Measurements from ENCODE around the gene SLC2A4. TPM values are rescaled to one million over a fixed set of nuclear protein-coding genes. Genes with fewer than 3 reads are reported as not detected.

Gene SLC2A4
- polyA plus RNA-seq (2012; ENCODE audit: insufficient read depth, insufficient read length, low read depth): not detected

DNA sequence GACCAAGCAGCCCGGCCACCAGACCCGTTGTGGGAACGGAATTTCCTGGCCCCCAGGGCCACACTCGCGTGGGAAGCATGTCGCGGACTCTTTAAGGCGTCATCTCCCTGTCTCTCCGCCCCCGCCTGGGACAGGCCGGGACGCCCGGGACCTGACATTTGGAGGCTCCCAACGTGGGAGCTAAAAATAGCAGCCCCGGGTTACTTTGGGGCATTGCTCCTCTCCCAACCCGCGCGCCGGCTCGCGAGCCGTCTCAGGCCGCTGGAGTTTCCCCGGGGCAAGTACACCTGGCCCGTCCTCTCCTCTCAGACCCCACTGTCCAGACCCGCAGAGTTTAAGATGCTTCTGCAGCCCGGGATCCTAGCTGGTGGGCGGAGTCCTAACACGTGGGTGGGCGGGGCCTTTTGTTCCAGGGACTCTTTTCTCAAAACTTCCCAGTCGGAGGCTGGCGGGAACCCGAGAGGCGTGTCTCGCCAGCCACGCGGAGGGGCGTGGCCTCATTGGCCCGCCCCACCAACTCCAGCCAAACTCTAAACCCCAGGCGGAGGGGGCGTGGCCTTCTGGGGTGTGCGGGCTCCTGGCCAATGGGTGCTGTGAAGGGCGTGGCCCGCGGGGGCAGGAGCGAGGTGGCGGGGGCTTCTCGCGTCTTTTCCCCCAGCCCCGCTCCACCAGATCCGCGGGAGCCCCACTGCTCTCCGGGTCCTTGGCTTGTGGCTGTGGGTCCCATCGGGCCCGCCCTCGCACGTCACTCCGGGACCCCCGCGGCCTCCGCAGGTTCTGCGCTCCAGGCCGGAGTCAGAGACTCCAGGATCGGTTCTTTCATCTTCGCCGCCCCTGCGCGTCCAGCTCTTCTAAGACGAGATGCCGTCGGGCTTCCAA, at the start of gene SLC2A4:
Gene SLC2A4, plus strand, starts transcription at position 645 of the 879 bp plus-strand sequence. Its CDS starts 217 bp downstream, at position 862.
- TF ChIP-seq, protein P1, sequence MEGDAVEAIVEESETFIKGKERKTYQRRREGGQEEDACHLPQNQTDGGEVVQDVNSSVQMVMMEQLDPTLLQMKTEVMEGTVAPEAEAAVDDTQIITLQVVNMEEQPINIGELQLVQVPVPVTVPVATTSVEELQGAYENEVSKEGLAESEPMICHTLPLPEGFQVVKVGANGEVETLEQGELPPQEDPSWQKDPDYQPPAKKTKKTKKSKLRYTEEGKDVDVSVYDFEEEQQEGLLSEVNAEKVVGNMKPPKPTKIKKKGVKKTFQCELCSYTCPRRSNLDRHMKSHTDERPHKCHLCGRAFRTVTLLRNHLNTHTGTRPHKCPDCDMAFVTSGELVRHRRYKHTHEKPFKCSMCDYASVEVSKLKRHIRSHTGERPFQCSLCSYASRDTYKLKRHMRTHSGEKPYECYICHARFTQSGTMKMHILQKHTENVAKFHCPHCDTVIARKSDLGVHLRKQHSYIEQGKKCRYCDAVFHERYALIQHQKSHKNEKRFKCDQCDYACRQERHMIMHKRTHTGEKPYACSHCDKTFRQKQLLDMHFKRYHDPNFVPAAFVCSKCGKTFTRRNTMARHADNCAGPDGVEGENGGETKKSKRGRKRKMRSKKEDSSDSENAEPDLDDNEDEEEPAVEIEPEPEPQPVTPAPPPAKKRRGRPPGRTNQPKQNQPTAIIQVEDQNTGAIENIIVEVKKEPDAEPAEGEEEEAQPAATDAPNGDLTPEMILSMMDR (IDR thresholded peaks at IDR 0.05; ENCODE audit: low read depth, low read length): no peak
- Histone ChIP-seq H3K36me3 (no peaks in the 10 kb centered on the region), H3K4me1 (no peaks in the 10 kb centered on the region), H3K9me3 (no peaks in the 10 kb centered on the region), H3K27me3 (no peaks in the 10 kb centered on the region), H3K4me3 (ENCODE audit: low read depth, low read length) (peak within 1 kb of the TSS; percentile 55)
- peak; percentile 94 for DNase-seq

DNA sequence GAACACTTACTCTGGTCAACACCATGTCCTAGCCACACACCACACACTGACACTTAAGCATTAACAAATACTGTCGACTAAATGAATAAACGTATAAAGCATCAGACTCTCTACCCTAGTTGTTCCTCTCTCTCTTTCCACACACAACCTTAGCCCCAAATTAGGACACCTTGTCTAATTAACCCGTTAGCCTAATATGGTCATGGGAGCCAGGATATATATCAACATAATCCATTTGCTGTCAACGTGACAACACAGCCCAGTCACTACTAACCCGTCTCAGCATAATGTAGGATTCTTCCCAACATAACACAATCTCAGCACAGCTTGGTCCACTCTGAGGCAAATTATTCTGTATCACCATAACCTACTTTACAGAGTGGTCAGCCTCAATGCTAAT, 49.4 kb upstream of the SLC2A4 start:
- no peak for DNase-seq
- no peaks in the 10 kb centered on the region for H3K9me3 ChIP-seq
- no peaks in the 10 kb centered on the region for H3K4me1 ChIP-seq
- H3K4me3 ChIP-seq (ENCODE audit: low read depth, low read length): no peak overlapping the region; the same call in 1 of the 2 replicates
- TF ChIP-seq, protein P1 (IDR thresholded peaks at IDR 0.05; ENCODE audit: low read depth, low read length): no peak
- peaks cover 18% of the 10 kb centered on the region for H3K36me3 ChIP-seq
- H3K27me3 ChIP-seq: no peaks in the 10 kb centered on the region

DNA sequence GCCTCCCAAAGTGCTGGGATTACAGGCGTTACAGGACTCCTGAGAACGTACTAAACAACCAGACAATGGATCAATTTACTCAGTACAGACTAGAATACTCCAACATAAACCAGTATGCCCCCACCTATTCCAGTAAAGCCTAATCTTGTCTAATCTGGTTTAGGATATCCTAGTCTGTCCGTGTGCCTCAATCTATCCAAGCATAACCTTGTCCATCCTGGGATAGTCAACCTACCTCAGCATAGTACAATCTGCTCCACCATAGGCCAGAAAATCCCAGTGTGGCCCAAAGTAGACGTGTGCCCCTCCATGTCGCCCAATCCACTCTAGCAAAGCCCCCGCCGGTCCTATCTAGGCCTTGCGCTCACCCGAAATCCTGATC, 47.8 kb upstream of the SLC2A4 start:
- H3K27me3 ChIP-seq: no peaks in the 10 kb centered on the region
- no peaks in the 10 kb centered on the region for H3K9me3 ChIP-seq
- H3K4me3 ChIP-seq (ENCODE audit: low read depth, low read length): peak overlapping the region; percentile 86
- no peaks in the 10 kb centered on the region for H3K4me1 ChIP-seq
- H3K36me3 ChIP-seq: peaks cover 22% of the 10 kb centered on the region
- TF ChIP-seq, protein P1 (IDR thresholded peaks at IDR 0.05; ENCODE audit: low read depth, low read length): no peak
- DNase-seq: no peak

DNA sequence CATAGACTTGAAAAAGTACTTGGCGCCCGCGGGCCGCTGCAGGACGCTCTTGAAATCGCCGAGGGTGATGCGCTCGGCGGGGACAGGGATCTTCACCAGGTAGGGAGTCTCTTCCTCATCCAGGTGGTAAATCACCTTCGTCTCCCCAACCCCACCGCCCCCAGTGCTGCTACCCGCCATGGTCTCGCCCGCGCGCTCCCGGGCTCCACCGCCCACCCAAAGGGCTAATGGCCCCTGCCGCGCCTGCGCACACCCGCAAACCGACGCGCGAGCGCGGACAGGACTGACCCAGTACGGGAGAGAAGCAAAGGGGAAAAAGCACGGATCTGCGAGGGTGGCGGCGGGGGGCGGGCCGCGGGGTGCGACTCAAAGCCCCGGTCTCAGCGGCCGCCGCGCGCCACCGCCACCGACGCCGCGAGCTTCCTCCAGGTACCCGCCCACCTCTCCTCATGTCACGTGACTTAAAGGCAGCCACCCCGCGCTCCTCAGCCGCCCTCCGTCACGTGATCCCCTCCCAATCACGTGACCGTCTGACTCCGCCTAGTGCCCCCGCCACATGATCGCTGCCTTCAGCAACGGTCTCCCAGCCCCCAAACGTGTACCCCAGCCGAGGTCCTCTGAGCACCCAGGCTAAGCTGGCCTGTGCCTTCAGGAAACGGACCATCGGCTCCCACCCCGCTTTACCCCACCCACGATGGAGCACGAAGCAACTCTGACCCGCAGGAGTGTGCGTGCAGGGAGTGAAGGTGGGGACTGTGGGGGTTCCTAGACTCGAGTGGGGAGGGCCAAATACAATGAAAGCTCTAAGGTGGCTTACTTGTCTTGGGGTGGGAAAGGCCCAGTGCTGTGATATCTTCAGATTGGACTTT, 47.2 kb upstream of the SLC2A4 start, which contains the start of gene DVL2:
Gene DVL2, minus strand, starts transcription at position 435 of the 869 bp plus-strand sequence. Its CDS starts 255 bp downstream, at position 180.
- Histone ChIP-seq H3K9me3 (no peaks in the 10 kb centered on the region), H3K4me3 (ENCODE audit: low read depth, low read length) (peak within 1 kb of the TSS; percentile 86), H3K36me3 (peaks cover 22% of the 10 kb centered on the region), H3K27me3 (no peaks in the 10 kb centered on the region), H3K4me1 (no peaks in the 10 kb centered on the region)
- TF ChIP-seq, protein P1 (IDR thresholded peaks at IDR 0.05; ENCODE audit: low read depth, low read length): no peak
- peak; percentile 91 for DNase-seq

DNA sequence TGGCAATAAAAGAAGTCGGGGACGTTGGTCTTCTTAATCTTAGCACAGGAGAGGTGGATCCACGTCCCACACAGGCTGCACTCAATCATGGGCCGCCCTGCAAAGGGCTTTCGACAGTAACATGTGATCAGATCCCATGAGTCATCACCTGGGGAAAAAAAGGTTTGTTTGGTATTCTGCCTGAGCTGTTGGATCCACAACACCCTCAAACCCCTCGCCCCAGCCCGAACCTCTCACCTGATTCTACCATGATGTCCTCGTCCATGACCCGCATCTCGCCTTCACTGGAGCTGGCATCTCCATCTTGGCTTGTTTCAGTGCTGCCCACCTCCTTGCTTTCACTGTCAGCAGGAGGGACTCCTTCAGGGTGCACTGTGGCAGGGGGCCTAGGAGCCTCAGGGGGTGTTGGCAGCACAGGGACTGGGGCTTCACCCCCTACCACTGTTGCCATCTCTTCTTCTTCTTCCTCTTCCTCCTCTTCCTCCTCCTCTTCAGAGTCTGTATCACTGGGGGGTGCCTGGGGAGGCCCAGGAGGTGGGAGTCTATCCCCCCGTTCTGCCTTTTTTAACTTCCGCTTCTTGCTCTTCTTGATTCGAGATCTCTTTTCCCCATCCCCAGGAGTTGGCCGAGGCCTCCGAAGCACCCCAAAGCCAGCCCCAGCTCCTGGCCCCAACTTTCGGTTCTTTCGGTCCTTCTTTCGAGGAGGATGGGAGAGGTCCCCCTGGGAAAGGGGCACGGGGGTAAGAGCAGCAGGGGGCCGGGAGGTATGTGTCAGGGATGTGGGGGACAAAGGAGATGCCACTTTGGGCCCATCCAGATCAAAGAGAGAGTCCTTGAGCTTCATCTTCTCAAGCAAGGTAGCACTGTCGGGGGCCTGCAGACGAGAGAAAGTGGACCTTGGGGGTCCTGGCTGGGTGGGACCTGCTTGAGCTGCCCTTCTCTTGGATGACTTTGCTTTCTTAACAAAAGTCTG, 45.5 kb upstream of the SLC2A4 start:
- TF ChIP-seq, protein P1 (IDR thresholded peaks at IDR 0.05; ENCODE audit: low read depth, low read length): no peak
- Histone ChIP-seq H3K9me3 (no peaks in the 10 kb centered on the region), H3K4me3 (ENCODE audit: low read depth, low read length) (no peak overlapping the region), H3K4me1 (no peaks in the 10 kb centered on the region), H3K27me3 (no peaks in the 10 kb centered on the region), H3K36me3 (peaks cover 25% of the 10 kb centered on the region)
- DNase-seq: no peak
